HCT116 (cell line): ENCODE measurements around the gene ISOC2. TPM values are rescaled to one million over a fixed set of nuclear protein-coding genes. Genes with fewer than 3 reads are reported as not detected.
"Not testable (repeated sequence)": the region's sequence is repeated elsewhere in the genome, so short reads cannot be mapped to it uniquely, and the experiment has no call there.

Source experiments
- ATAC-seq: fragments of 200-7000 bp; cut with Tn5 transposase; 2 replicates; pipeline ENCODE4 v1.9.1; 2020; ENCODE audit warnings: mild to moderate bottlenecking, moderate library complexity
- BruUV-seq: library from RNA; stranded (reverse); fragments of 400-500 nt; replicated peaks from 2 replicates; lab custom pipeline; 2021; lab: Mats Ljungman, UMichigan
- CTCF ChIA-PET: fragments of 300-600 bp; sonication (Branson Sonifier 250); formaldehyde crosslinking; loops from one replicate; lab custom pipeline; 2021; ENCODE audit warnings: antibody characterized with exemption; lab: Charles Lee
- POLR2A ChIA-PET: fragments of 300-600, 350-600 bp; sonication (Branson Sonifier 250); formaldehyde crosslinking; loops from one replicate; lab custom pipeline; 2021; ENCODE audit warnings: antibody characterized with exemption; lab: Charles Lee
- RAD21 ChIA-PET, 2 experiments: fragments of 300-600 bp; sonication (Branson Sonifier 250); formaldehyde crosslinking; loops; one replicate each; lab custom pipeline; 2023; ENCODE audit warnings: low total read pairs in 2 of 2; ENCODE audit not compliant: uncharacterized antibody in 2 of 2, unreplicated experiment in 2 of 2, low non-redundant PET in 1 of 2; lab: Charles Lee
- DNase-seq: peaks from one replicate; pipeline ENCODE4 v3.0.0-alpha.2; 2010; ENCODE audit warnings: low read depth, low spot score
- H2AFZ ChIP-seq: fragments of 200-600 bp; shearing (Covaris generic), sonication (generic); 2 replicates; pipeline ENCODE4 v1.6.1; 2017; ENCODE audit warnings: low read depth, mixed run types, mixed read lengths, antibody characterized with exemption, low read length; ENCODE audit not compliant: poor library complexity, severe bottlenecking
- H3K27ac ChIP-seq: 2 replicates; pipeline ENCODE4 v1.5.1; 2012; ENCODE audit warnings: low read depth, low read length
- H3K27me3 ChIP-seq: fragments of 200-600 bp; sonication (generic); 2 replicates; pipeline ENCODE4 v1.6.1; 2016; ENCODE audit warnings: mixed run types, low read length, mixed read lengths; ENCODE audit not compliant: insufficient read depth
- H3K36me3 ChIP-seq, 2 experiments: fragments of 200-500 bp in 1 of 2; fragments of 200-600 bp in 1 of 2; sonication (Bioruptor generic) in 1 of 2; sonication (generic) in 1 of 2; 2 replicates each; pipeline versions ENCODE4 v1.5.1 to v1.6.1; 2014 to 2016; ENCODE audit warnings: low read length in 2 of 2, inconsistent platforms in 1 of 2, mixed read lengths in 1 of 2, mixed run types in 1 of 2; ENCODE audit not compliant: insufficient read depth in 2 of 2, control insufficient read depth in 1 of 2
- H3K4me1 ChIP-seq, 2 experiments: fragments of 200-600 bp in 1 of 2; sonication (generic) in 1 of 2; 2 replicates each; pipeline versions ENCODE4 v1.5.1 to v1.6.1; 2012 to 2017; ENCODE audit warnings: low read length in 2 of 2, inconsistent platforms in 1 of 2, mild to moderate bottlenecking in 1 of 2, mixed read lengths in 1 of 2, mixed run types in 1 of 2, moderate library complexity in 1 of 2; ENCODE audit not compliant: insufficient read depth in 2 of 2, control insufficient read depth in 1 of 2
- H3K4me2 ChIP-seq: fragments of 200-600 bp; sonication (generic); 2 replicates; pipeline ENCODE4 v1.6.1; 2017; ENCODE audit warnings: mixed run types, low read length, mixed read lengths
- H3K4me3 ChIP-seq, 2 experiments: fragments of 200-600 bp in 1 of 2; sonication (generic) in 1 of 2; replicated peaks in 1 of 2; 2 replicates each; pipeline ENCODE4 v1.5.1; 2011 to 2016; ENCODE audit warnings: low read length in 2 of 2, control low read depth in 1 of 2, low read depth in 1 of 2, mild to moderate bottlenecking in 1 of 2, mixed read lengths in 1 of 2, mixed run types in 1 of 2
- H3K79me2 ChIP-seq: fragments of 200-600 bp; sonication (generic); 2 replicates; pipeline ENCODE4 v1.6.1; 2017; ENCODE audit warnings: mild to moderate bottlenecking, mixed run types, low read length, moderate library complexity, mixed read lengths; ENCODE audit not compliant: insufficient read depth
- H3K9ac ChIP-seq: fragments of 200-600 bp; sonication (generic); 2 replicates; pipeline ENCODE4 v1.6.1; 2016; ENCODE audit warnings: low read length, mixed read lengths
- H3K9me2 ChIP-seq: fragments of 200-600 bp; sonication (generic), shearing (Covaris generic); 2 replicates; pipeline ENCODE4 v1.6.1; 2017; ENCODE audit warnings: mixed run types, mild to moderate bottlenecking, moderate library complexity; ENCODE audit not compliant: insufficient read depth
- H3K9me3 ChIP-seq, 2 experiments: fragments of 200-500 bp in 1 of 2; fragments of 200-600 bp in 1 of 2; sonication (Bioruptor generic) in 1 of 2; sonication (generic) in 1 of 2; 2 replicates each; pipeline ENCODE4 v1.6.1; 2014 to 2017; ENCODE audit warnings: low read length in 2 of 2, mixed read lengths in 2 of 2, inconsistent platforms in 1 of 2, low read depth in 1 of 2, mild to moderate bottlenecking in 1 of 2, mixed run types in 1 of 2, moderate library complexity in 1 of 2; ENCODE audit not compliant: control insufficient read depth in 1 of 2, insufficient read depth in 1 of 2
- H4K20me1 ChIP-seq: fragments of 200-600 bp; sonication (generic), shearing (Covaris generic); 2 replicates; pipeline ENCODE4 v1.6.1; 2017; ENCODE audit warnings: mixed run types, mild to moderate bottlenecking, moderate library complexity; ENCODE audit not compliant: insufficient read depth
- ATF3 ChIP-seq: IDR thresholded peaks from 2 replicates; pipeline ENCODE4 v1.6.1; 2012
- ELF1 ChIP-seq: IDR thresholded peaks from 2 replicates; pipeline ENCODE4 v1.6.1; 2012; ENCODE audit warnings: low read depth, borderline replicate concordance
- EZH2phosphoT487 ChIP-seq: fragments of 200-600 bp; IDR thresholded peaks from 2 replicates; pipeline ENCODE4 v1.6.1; 2018; ENCODE audit warnings: antibody characterized with exemption, borderline replicate concordance
- MAX ChIP-seq: IDR thresholded peaks from 2 replicates; pipeline ENCODE4 v1.6.1; 2012
- REST ChIP-seq: IDR thresholded peaks from 2 replicates; pipeline ENCODE4 v1.6.1; 2012; ENCODE audit warnings: low read depth
- ZBTB33 ChIP-seq: IDR thresholded peaks from 2 replicates; pipeline ENCODE4 v1.6.1; 2011; ENCODE audit warnings: mild to moderate bottlenecking, low read length, moderate library complexity; ENCODE audit not compliant: insufficient replicate concordance; ENCODE audit errors: extremely low read depth
- ZNF274 ChIP-seq: fragments of 200-500 bp; sonication (Bioruptor generic); IDR thresholded peaks from 2 replicates; pipeline ENCODE4 v1.6.1; 2014; ENCODE audit warnings: mild to moderate bottlenecking, low read depth, low read length, inconsistent platforms
- intact Hi-C: fragments of 100-400 bp; cut with micrococcal nuclease; formaldehyde crosslinking; loops from 2 replicates; pipeline ENCODE4 v1.10.0; 2022
- total RNA-seq: library from RNA; stranded (reverse); gene quantifications from one replicate; pipeline ENCODE4 v1.2.1, GENCODE V29; 2021; ENCODE audit not compliant: unreplicated experiment

The ISOC2 gene
- total RNA-seq, 1 experiment from 2014 or later = 56.8 TPM

GRCh38 chr19:55423225-55424005, 38.0 kb downstream of the ISOC2 start:
- no peak overlapping the region for H3K4me2 ChIP-seq
- ChIA-PET POLR2A (no interaction called here), RAD21 (no interaction called here), CTCF (no interaction called here)
- H3K4me1 ChIP-seq = peaks cover under 1 to 2% of the 10 kb centered on the region in 2 experiments; a peak in 1 of 4 replicates
- no peaks in the 10 kb centered on the region for H3K9me2 ChIP-seq
- no peak overlapping the region for H3K27ac ChIP-seq
- no peaks in the 10 kb centered on the region for H3K79me2 ChIP-seq
- intact Hi-C loops = no loop called here
- H3K27me3 ChIP-seq = no peaks in the 10 kb centered on the region
- no peaks in the 10 kb centered on the region for H3K36me3 ChIP-seq
- H2AFZ ChIP-seq = no peak overlapping the region
- H3K9me3 ChIP-seq = no peaks in the 10 kb centered on the region
- H3K4me3 ChIP-seq = no peak overlapping the region
- BruUV-seq = no TSS peak
- ATAC-seq (no peak), DNase-seq (no peak)
- H4K20me1 ChIP-seq = no peaks in the 10 kb centered on the region
- H3K9ac ChIP-seq = no peak overlapping the region
- no peak for TF ChIP-seq ZNF274
- TF ChIP-seq MAX = no peak
- TF ChIP-seq ATF3 = no peak
- no peak for TF ChIP-seq REST
- TF ChIP-seq ZBTB33 = no peak
- TF ChIP-seq ELF1 = no peak
- TF ChIP-seq EZH2phosphoT487 = no peak

- H3K9me2 ChIP-seq, DNase-seq, RAD21 ChIA-PET, H3K27me3 ChIP-seq, H3K27ac ChIP-seq, H3K4me3 ChIP-seq, CTCF ChIA-PET, H3K9ac ChIP-seq, H2AFZ ChIP-seq, H3K9me3 ChIP-seq, H3K4me2 ChIP-seq, BruUV-seq, H3K79me2 ChIP-seq, H3K4me1 ChIP-seq, ATAC-seq, intact Hi-C loops, H4K20me1 ChIP-seq, H3K36me3 ChIP-seq: not testable (repeated sequence)
- POLR2A ChIA-PET = interaction anchor here (0.9 to 1.9 kb wide), 2 partner anchors 14 to 82 kb away, joined by 3 to 4 read pairs; partner anchors contain the start of genes KMT5C and UBE2S
Measured at GRCh38 chr19:55421281-55421680, 40.2 kb downstream of the ISOC2 start.
